Activated CD4-positive, alpha-beta T cell treated with anti-CD3 and anti-CD28 coated beads, Interleukin-2, amount 50 U/mL, for 16 hours (primary cell): ENCODE data around the gene KCNK3.

ENCODE experiments used
- DNase-seq: peaks from one replicate; pipeline ENCODE4 v3.0.0-alpha.2; 2020

KCNK3 gene

DNA sequence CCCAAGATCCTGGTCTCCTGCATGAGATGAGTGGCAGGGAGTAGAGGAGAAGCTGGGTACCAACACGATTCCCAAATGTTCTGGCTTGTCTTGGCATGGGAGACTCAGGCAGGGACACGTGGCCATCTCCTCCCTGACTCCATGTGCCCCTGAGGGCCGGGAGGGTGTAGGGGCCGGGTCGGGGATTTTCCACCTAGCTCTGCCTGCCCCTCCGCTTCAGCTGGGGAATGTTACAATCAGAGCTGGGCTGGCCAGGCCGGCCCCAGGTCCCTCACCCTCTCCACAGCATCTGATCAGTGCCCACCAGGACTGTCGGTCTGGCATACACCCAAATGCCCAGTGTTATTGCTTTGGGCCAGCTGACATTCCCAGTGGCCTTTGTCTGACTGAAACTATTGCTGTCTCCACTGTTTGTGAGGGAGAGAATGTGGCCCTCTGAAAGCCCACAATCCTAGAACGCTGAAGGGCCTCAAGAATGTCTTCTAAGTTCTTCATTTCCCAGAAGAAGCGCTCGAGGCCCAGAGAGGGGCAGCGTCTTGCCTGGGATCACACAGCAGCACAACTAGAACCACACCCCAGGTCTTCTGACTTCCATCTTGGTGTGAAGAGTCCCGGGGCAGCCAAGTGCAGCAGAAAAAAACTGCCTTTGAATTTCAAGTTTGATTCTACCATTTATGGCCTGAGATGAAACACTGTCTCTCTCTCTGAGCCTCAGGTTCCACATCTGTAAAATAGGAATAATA is 23.2 kb downstream of the KCNK3 start:
- DNase-seq = no peak

DNA sequence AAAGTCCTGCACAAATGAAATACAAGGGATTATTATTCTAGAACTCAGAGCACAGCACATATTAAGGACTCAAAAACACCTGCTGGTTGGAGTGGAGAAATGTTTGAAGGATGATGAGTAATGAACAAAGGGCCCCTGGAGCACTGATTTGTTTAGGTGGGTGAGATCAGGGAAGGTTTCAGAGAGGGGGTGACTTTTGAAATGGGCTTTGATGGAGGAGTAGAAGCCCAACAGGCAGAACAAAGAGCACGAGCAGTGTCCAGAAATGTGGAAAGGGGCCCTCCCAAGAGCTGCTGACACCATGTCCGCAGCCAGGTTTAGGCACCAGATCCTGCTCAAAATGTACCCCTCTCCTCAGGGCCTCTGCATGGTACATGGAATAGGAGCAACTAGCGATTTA is 23.8 kb downstream of the KCNK3 start:
- DNase-seq = no peak

DNA sequence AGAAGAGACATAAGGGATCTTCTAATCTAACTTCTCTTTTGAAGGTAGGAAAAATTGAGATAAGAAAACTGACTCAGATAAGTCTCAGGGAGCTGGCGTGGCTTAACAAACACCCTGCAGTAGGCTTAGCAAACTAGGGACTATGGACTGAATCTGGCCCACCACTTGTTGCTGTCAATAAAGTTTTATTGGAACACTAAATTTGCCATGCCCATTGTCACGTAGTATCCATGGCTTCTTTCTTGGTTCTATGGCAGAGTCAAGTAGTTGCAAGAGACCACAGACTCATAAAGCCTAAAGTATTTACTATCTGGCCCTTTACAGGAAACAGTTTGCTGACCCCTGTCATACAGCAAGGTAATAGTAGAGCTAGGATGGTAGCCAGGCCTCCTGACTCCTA is 24.2 kb downstream of the KCNK3 start:
- no peak for DNase-seq

DNA sequence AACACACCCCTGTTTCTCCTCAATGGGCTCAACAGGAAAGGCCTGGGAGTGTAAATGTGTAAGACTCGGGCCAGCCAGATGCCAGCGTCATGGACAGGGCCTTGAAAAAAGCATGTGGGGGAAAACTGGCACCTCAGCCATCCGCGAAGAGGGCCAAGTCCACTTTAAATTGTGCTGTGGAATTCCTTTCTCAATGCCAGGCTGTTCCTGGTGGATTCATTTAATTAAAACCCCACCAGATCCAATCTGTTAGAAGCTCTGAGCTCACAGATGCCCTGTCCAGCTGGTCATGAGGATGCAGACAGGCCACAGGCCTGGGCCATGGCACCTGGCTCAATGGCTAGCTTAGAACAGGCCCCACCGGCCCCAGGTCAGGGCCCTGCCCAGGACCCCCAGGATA is 24.8 kb downstream of the KCNK3 start:
- no peak for DNase-seq

DNA sequence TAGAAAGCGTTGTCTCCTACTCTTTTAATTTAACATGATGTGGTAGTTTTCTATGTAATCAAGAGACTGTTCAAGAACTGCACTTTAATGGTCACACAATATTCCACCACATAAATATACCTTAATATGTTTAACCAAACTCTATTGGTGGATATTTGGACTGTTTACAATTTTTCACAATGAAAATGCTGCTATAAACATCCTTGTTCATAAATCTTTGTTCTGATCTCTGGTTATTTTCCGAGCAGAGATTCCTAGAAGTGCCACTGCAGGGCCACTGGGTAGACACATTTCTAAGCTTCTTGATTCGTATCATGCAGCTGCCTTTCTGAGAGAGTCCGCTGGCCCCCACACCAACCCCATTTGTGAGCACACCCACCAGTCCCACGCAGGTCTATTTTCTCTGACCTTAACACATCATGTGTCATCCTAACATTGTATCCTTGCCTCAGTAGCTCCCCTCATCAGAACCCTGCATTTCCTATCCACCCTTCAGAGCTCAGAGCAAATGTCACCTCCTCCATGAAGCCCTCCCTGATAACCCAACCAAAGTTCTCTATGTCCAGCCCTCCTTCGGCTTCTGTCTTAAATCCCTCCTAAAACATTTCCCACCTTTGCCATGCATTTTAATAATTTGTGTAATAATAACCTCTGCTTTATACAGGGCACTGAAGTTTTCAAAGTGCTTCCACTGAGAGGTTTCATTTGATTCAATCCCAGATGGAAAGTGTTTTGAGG is 26.6 kb downstream of the KCNK3 start:
- no peak for DNase-seq

DNA sequence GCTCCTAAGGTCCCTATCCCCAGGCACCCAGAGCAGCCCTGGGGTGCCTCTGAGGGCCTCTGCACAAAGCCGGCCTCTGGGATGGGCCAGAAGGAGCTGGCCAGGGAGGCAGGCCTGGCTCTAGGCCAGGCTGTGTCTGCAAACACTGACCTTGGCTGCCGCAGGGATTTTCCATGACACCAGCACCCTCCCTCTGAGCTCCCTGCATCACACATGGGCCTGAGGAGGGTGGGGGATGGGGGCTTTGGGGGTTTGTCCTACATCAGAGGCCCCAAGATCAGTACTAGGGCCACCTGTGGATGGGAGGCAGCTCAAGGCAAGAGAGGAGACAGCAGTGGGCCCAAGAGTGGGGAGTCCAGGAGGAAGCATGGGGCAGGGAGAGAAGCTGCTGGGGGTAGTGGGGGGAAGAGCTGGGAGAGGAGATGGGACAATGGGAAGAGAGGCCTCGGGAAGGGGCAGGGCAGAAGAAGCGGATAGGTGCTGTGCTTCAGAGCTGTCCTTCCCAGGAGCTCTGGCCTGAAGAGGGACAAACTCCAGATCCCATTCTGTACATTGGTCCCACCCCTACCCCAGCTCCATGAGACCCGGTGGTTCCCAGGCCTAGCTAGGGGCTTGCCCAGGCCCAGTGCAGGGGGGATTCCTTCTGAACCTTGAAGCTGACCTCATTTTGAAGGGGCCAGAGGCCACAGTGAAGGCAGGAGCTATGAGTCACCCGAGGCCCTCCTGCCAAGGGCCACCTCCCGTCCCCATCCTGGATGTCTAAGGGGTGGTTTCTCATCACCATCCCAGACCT is 28.0 kb downstream of the KCNK3 start:
- DNase-seq = no peak

DNA sequence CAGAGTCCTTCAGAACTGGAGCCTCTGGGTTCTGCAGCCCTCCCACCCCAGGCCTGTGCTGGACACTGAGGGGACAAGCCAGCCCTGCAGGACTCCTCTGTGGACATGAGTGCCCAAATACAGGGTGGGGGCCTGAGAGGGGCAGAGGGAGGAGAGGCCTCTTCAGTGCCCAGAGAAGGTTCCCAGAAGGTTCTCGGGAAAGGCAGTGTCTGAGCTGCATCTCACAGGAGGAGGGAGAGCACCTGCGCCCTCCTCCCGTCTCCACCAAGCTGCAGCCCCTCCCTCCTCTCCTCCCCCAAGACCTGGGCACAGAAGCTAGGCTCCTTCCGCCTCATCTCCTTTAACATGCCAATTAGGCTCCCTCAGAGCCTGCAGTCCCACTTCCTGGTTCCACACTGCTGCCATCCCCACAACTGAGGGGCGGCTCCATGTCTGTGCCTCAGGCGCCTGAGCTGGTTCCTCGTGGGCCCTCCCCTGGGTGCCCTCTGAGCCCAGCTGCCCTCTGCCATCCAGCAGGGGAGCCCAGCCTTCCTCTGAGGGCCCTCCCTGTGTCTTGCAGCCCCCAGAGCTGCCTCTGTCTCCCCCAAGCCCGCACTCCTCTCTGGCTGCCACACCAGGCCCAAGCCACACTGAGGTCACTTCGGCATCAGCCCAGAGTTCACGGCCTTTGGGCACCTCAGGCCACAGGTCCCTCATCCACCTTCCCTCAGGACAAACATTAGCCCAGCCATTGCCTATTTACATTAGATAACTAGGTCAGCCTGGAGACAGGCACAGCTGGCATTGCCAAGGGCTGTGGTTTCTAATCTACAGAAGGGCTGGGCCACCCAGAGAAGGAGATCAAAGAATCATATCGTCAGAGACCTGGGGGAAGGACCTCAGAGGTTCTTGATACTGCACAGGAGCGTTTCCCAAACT is 28.9 kb downstream of the KCNK3 start:
- no peak for DNase-seq

DNA sequence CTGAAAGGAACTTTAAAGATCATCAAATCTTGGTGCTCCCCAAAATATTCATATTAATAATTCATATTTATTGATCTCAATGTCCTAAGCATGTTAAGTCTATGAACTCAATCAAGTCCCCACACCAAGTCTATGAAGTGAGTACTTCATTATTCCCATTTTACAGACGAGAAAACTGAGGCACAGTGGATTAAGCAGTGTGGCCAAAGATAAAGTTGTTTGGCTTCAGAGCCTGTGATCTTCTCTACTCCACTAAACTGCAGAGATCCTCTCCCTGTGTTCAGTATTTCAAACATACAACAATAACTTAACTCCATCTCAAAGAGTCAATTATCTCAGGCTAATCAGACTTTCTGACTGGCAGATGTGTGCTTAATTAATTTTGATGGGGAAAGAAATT is 29.8 kb downstream of the KCNK3 start:
- DNase-seq = no peak

DNA sequence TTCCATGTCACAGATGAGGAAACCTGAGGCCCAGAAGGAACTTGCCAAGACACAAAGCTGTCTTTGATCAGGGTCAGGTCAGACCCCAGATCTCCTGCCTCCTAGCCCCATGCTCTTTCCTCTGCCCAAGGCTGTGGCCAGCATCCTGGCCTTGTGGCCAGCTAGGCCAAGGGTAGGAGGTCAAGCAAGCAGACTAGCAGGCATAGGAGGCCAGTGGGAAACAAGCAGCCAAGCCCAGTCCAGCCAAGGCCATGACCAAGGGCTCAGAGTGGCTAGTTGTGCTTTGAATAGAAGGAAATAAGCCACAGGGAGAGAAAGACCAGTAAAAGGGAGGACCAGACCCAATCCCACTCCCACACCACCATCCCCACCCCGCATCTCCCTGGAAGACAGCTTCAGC is 30.4 kb downstream of the KCNK3 start:
- no peak for DNase-seq

DNA sequence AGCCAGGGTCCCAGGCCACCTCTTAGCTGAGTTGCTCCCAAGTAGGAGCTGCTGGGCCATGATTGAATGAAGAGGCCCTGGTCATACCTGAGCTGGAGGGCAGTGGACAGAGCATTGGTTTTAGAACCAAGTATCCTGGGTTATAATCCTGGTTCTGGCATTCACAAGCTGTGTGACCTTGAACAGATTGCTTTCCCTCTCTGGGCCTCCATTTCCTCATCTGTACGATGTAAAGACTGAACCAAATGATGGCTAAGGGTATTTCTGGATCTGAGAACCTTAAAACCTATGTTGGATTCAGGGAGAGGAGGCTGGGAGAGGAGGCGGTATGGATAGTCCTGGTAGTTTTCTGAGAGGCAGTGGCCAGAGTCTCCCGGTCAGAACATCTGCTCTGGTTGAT is 31.0 kb downstream of the KCNK3 start:
- no peak for DNase-seq

DNA sequence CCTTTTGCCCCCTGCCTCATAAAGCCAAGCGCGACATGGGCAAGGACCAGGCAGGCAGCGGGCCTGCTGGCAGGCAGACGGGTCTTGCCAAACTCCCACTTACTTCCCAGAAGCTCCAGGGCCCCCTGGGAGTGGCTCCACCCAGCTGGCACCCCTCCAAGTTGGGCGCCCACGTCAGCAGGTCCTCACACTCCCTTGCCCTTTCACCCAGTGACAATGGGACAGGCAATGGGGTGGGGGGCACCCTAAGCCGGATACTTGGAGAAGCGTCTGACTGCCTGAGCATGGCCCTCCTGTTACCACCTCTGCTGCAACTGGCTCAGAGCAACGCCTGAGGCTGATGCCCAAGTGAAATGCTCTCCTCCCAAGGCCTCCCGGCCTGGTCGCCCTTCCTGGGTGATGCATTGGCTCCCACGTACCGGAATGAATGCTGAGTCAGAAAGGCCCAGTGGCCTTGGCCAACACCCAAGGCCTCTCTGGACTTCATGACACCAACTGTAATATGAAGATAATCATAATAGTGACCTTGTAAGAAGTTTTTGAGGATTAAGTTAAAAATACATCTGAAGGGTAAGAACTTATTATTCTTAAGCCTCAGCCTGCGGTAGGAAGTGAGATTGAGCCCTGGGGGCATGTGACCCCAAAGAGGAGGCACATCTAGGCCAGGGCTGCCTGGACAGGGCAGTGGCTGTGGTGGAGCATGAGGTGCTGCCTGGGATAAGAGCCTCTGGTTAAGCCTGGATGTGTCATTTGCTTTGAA is 31.6 kb downstream of the KCNK3 start:
- DNase-seq = no peak

DNA sequence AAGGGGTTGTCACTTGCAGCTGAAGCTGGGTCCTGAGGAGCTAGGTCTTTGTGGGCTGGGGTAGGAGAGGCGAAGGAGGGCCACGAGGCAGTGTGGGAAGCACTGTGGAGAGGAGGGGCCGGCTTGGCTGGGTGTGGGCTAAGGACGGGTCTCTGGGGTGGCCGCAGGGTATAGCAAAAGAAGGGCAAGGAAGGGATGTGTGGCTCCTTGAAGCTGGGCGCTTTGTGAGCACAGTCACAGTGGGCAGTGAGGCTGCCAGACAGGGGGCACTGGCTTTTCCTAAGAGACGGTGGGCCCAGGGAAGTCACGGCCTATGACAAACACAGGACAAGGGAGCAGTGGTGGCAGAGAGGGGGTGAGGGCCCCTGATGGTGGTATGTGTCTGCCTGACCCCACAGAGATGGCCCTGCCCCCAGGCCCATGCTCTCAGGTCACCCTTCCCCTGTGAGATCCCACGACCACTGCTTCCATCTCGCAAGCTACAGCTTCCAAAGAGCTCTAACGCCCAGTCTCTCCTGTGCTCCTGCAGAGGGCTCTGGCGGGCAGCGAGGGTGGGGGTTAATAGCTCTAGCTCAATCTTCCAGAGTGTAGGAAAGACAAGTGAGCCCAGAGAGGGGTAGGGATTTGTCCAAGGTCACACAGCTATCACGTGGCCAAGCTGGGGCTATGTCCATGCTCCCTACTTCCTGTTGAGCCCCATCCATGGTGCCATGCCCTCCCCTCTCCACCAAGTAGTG is 32.4 kb downstream of the KCNK3 start:
- no peak for DNase-seq

DNA sequence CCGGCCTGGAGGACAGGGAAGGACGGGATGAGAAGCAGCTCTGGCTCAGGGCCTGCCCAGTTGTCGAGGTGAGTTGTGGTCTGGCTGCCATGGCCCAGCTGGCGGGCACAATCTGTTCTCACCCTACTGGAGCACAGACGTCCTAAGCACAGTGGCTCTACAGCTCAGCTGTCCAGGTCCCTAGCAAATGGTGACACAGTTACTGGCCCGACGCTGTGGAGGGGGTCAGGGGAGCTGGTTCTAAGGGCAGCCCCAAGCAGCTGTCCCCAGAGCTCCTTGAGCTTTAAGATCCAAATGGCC is 32.9 kb downstream of the KCNK3 start:
- no peak for DNase-seq

DNA sequence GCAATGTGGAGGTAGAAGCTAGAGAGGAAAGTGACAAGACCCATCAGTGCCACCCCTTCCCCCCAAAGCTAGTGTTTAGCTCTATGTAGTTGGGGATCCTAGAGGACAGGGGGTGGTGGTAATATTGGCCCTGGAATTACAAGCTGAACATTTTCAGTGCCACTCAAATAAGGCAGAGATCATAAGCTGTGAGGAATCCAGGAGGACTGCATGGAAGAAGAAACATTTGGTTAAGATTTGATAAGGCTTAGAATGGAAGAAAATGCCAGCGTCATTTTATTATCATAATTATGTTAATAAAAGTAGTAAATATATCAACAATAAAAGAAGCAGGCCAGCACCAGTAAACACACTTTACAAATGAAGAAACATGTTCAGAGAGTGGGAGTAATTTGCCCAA is 33.7 kb downstream of the KCNK3 start:
- no peak for DNase-seq

DNA sequence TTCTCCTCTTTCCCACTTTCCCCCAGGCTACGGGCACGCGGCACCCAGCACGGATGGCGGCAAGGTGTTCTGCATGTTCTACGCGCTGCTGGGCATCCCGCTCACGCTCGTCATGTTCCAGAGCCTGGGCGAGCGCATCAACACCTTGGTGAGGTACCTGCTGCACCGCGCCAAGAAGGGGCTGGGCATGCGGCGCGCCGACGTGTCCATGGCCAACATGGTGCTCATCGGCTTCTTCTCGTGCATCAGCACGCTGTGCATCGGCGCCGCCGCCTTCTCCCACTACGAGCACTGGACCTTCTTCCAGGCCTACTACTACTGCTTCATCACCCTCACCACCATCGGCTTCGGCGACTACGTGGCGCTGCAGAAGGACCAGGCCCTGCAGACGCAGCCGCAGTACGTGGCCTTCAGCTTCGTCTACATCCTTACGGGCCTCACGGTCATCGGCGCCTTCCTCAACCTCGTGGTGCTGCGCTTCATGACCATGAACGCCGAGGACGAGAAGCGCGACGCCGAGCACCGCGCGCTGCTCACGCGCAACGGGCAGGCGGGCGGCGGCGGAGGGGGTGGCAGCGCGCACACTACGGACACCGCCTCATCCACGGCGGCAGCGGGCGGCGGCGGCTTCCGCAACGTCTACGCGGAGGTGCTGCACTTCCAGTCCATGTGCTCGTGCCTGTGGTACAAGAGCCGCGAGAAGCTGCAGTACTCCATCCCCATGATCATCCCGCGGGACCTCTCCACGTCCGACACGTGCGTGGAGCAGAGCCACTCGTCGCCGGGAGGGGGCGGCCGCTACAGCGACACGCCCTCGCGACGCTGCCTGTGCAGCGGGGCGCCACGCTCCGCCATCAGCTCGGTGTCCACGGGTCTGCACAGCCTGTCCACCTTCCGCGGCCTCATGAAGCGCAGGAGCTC is 35.4 kb downstream of the KCNK3 start:
- peak; percentile 1 for DNase-seq

DNA sequence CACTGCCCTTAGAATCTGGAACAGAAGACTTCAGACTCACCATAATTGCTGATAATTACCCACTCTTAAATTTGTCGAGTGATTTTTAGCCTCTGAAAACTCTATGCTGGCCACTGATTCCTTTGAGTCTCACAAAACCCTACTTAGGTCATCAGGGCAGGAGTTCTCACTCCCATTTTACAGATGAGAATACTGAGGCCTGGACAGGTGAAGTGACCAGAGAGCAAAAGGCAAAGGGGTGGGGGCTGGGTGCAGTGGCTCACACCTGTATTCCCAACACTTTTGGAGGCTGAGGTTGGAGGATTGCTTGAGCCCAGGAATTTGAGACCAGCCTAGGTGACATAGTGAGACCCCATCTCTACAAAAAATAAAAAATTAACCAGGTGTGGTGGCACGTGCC is 36.8 kb downstream of the KCNK3 start:
- no peak for DNase-seq

DNA sequence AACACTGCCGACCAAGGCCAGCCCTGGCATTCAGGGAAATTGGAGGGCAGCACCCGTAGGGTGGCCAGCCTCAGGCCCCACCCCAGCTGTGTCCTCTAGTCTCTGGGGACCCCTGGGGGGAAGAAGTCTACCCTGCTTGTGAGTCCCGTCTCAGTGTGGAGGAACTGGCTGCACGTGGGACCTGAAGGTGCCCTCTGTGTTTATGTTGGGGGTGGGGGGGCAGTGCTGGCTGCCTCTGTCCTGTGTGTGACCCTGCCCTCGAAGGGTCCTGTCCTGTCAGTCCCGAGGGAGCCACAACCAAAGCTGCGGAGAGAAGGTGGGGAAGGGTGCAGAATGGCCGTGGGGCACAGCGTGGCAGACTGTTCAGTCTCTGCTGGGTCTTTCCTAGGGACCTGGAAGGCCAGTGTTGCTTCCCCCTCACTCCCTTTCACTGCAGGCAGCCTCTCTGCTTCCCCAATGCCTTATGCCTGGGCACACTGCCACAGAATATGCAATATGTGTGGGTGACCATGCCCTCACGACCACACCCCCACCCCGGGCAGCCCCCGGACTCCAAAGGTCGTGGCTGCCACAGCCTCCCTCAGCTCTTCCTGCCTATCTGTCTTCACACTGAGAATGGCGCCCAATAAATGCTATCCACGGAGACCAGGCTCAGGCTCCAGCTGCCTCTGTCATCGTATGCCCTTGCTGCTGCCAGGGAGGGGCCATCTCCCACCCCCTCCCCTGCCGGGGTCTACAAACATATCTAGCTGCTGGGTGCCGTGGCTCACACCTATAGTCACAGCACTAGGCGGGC is 38.2 kb downstream of the KCNK3 start:
- no peak for DNase-seq

DNA sequence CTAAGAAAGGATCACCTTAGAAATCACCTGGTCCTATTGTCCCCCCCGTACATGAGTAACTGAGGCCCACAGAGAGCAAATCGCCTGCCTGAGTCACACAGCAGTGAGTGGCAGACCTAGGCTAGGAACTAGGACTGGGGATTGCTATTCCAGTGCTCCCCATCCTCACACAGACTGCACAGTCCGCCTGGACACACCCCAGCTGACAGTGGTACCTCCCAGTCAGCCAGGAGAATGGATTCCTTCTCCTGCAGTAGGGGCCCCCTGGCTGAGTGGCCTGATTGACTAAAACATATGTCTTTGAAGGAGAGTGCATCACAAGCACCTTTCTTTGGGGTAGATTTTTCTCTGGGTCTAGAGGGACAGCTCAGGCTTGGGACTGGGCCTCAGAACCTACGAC is 39.2 kb downstream of the KCNK3 start:
- no peak for DNase-seq

DNA sequence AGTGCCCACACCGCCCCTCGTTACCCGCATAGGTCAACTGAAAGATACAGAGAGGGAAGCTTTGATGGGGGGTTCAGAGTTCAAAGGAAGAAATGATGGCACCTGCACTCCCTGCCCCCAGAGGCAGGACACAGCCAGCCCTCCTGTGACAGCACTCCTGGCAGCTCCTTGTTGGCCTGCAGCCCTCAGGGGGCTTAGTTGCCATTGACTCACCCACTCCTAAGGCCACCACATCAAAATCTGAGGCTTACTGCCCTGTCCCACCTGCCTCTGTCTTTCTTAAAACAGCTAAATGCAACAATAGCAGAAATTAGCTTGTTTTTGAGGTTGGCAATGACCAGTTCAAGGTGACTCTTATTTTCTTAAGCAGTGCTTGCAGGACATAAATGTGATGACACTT is 39.9 kb downstream of the KCNK3 start:
- no peak for DNase-seq

DNA sequence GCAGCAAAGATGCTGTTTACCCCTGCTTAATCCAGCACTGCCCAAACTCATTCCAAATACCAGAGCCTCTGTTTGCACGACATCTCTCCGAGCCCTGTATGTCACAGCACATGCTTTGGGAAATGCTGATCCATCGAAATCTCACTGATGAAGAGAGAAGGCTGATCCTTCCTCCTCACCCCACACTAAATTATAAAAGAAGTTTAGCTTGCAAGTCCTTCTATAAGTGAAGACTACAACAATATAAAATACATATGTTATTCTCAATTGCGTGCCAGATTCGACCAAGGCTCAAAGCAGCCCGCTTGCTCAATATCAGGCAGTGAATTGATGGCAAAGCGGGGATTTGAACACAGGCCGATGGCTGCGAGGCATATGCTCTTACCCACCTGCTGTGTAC is 40.9 kb downstream of the KCNK3 start:
- DNase-seq = no peak
